Measurements from ENCODE around the gene ADARB1.

ADARB1 gene

GRCh38 chr21:45208627-45208951, 134.2 kb downstream of the ADARB1 start:
- Histone ChIP-seq H3K4me1 (ENCODE audit: insufficient read depth, low read length, severe bottlenecking) (no peaks in the 10 kb centered on the region), H3K9me3 (ENCODE audit: low read length) (no peaks in the 10 kb centered on the region), H3K9ac (ENCODE audit: low read length) (no peak overlapping the region), H3F3A (ENCODE audit: insufficient read depth, low read length) (no peaks in the 10 kb centered on the region), H3K27ac (ENCODE audit: low read depth, low read length, poor library complexity, severe bottlenecking) (no peak overlapping the region), H3K9me2 (ENCODE audit: low read depth, low read length) (no peaks in the 10 kb centered on the region), H4K20me1 (ENCODE audit: insufficient read depth, low read length) (no peaks in the 10 kb centered on the region), H3K27me3 (ENCODE audit: insufficient read depth, low read length) (no peaks in the 10 kb centered on the region), H3K36me3 (ENCODE audit: insufficient read depth, low read length) (no peaks in the 10 kb centered on the region), H2AFZ (ENCODE audit: low read length) (no peak overlapping the region), H3K79me2 (ENCODE audit: insufficient read depth, low read length) (no peaks in the 10 kb centered on the region), H3K4me3 (ENCODE audit: low read depth, low read length, poor library complexity, severe bottlenecking) (no peak overlapping the region), H3K4me2 (ENCODE audit: low read length) (no peak overlapping the region)
- TF ChIP-seq CTCF (IDR thresholded peaks at IDR 0.05; ENCODE audit: low read length) (no peak), EZH2 (IDR thresholded peaks at IDR 0.05; ENCODE audit: borderline replicate concordance, low read length) (no peak)

GRCh38 chr21:45209046-45209445, 134.7 kb downstream of the ADARB1 start:
- Histone ChIP-seq H3K9me2 (ENCODE audit: low read depth, low read length) (no peaks in the 10 kb centered on the region), H3K36me3 (ENCODE audit: insufficient read depth, low read length) (no peaks in the 10 kb centered on the region), H3K4me3 (ENCODE audit: low read depth, low read length, poor library complexity, severe bottlenecking) (no peak overlapping the region), H3K9me3 (ENCODE audit: low read length) (no peaks in the 10 kb centered on the region), H3K27ac (ENCODE audit: low read depth, low read length, poor library complexity, severe bottlenecking) (no peak overlapping the region), H3K9ac (ENCODE audit: low read length) (no peak overlapping the region), H3K4me2 (ENCODE audit: low read length) (no peak overlapping the region), H3K4me1 (ENCODE audit: insufficient read depth, low read length, severe bottlenecking) (no peaks in the 10 kb centered on the region), H3K79me2 (ENCODE audit: insufficient read depth, low read length) (no peaks in the 10 kb centered on the region), H3F3A (ENCODE audit: insufficient read depth, low read length) (no peaks in the 10 kb centered on the region), H2AFZ (ENCODE audit: low read length) (no peak overlapping the region), H3K27me3 (ENCODE audit: insufficient read depth, low read length) (no peaks in the 10 kb centered on the region), H4K20me1 (ENCODE audit: insufficient read depth, low read length) (no peaks in the 10 kb centered on the region)
- TF ChIP-seq CTCF (IDR thresholded peaks at IDR 0.05; ENCODE audit: low read length) (no peak), EZH2 (IDR thresholded peaks at IDR 0.05; ENCODE audit: borderline replicate concordance, low read length) (no peak)

- H3K27ac ChIP-seq (ENCODE audit: low read depth, low read length, poor library complexity, severe bottlenecking), result no peak overlapping the region
Measured at GRCh38 chr21:45209685-45210284, 135.4 kb downstream of the ADARB1 start.

More at GRCh38 chr21:45209685-45210284, 135.4 kb downstream of the ADARB1 start:
- Histone ChIP-seq H3K4me2 (ENCODE audit: low read length) (no peak overlapping the region), H3K9me2 (ENCODE audit: low read depth, low read length) (no peaks in the 10 kb centered on the region), H3K27me3 (ENCODE audit: insufficient read depth, low read length) (no peaks in the 10 kb centered on the region), H3K4me1 (ENCODE audit: insufficient read depth, low read length, severe bottlenecking) (no peaks in the 10 kb centered on the region), H3K36me3 (ENCODE audit: insufficient read depth, low read length) (no peaks in the 10 kb centered on the region), H3K79me2 (ENCODE audit: insufficient read depth, low read length) (no peaks in the 10 kb centered on the region), H3F3A (ENCODE audit: insufficient read depth, low read length) (no peaks in the 10 kb centered on the region), H3K9ac (ENCODE audit: low read length) (no peak overlapping the region), H3K9me3 (ENCODE audit: low read length) (no peaks in the 10 kb centered on the region), H4K20me1 (ENCODE audit: insufficient read depth, low read length) (no peaks in the 10 kb centered on the region), H2AFZ (ENCODE audit: low read length) (no peak overlapping the region), H3K4me3 (ENCODE audit: low read depth, low read length, poor library complexity, severe bottlenecking) (no peak overlapping the region)
- no peak for TF ChIP-seq EZH2 (IDR thresholded peaks at IDR 0.05; ENCODE audit: borderline replicate concordance, low read length)
- no peak for TF ChIP-seq CTCF (IDR thresholded peaks at IDR 0.05; ENCODE audit: low read length)

Data from OCI-LY1 (cell line).